ENCODE results near the gene SPEM3.

Gene SPEM3

GRCh38 chr17:7403977-7404736 lies 24.5 kb upstream of the SPEM3 start, which contains the start of gene TMEM256:
TMEM256 (minus strand) TSS chr17:7404097; CDS start chr17:7404084, 13 bp downstream.
- DNase-seq, result peak; percentile 95
- ATAC-seq, result peak; percentile 95

- DNase-seq (peak; percentile 73), ATAC-seq (peak; percentile 33)
Measured at GRCh38 chr17:7404737-7405349, 23.8 kb upstream of the SPEM3 start.

- ATAC-seq (no peak), DNase-seq (no peak)
Measured at GRCh38 chr17:7405350-7406234, 23.1 kb upstream of the SPEM3 start.

- no peak for DNase-seq
- ATAC-seq, result no peak
Measured at GRCh38 chr17:7406235-7406825, 22.3 kb upstream of the SPEM3 start.

GRCh38 chr17:7407082-7407481 lies 21.6 kb upstream of the SPEM3 start:
- no peak for ATAC-seq
- no peak for DNase-seq

GRCh38 chr17:7407485-7408251 lies 21.0 kb upstream of the SPEM3 start, which contains the start of gene NLGN2:
NLGN2 (plus strand) TSS chr17:7407845; CDS start chr17:7408256, 411 bp downstream.
- ATAC-seq (no peak), DNase-seq (no peak)

- DNase-seq, result peak; percentile 44
Measured at GRCh38 chr17:7408252-7408727, 20.4 kb upstream of the SPEM3 start.

GRCh38 chr17:7408863-7409262 lies 19.8 kb upstream of the SPEM3 start:
- ATAC-seq, result no peak
- DNase-seq, result no peak

More at GRCh38 chr17:7408252-7408727, 20.4 kb upstream of the SPEM3 start:
- ATAC-seq, result no peak

GRCh38 chr17:7409716-7410115 lies 18.9 kb upstream of the SPEM3 start:
- no peak for ATAC-seq
- DNase-seq, result no peak

- ATAC-seq (no peak), DNase-seq (no peak)
Measured at GRCh38 chr17:7410634-7411426, 17.8 kb upstream of the SPEM3 start.

- ATAC-seq, result no peak
- no peak for DNase-seq
Measured at GRCh38 chr17:7411427-7411750, 17.3 kb upstream of the SPEM3 start.

GRCh38 chr17:7413346-7413985 lies 15.2 kb upstream of the SPEM3 start:
- DNase-seq (no peak), ATAC-seq (no peak)

GRCh38 chr17:7414837-7415236 lies 13.8 kb upstream of the SPEM3 start:
- no peak for DNase-seq
- no peak for ATAC-seq

- no peak for DNase-seq
Measured at GRCh38 chr17:7415784-7416183, 12.9 kb upstream of the SPEM3 start.

GRCh38 chr17:7416323-7416722 lies 12.3 kb upstream of the SPEM3 start:
- no peak for DNase-seq
- ATAC-seq, result no peak

More at GRCh38 chr17:7415784-7416183, 12.9 kb upstream of the SPEM3 start:
- no peak for ATAC-seq

GRCh38 chr17:7417056-7417655 lies 11.5 kb upstream of the SPEM3 start:
- ATAC-seq, result no peak
- no peak for DNase-seq

- DNase-seq (no peak), ATAC-seq (no peak)
Measured at GRCh38 chr17:7418472-7419152, 10.0 kb upstream of the SPEM3 start.

GRCh38 chr17:7419819-7420610 lies 8.6 kb upstream of the SPEM3 start, which contains the start of gene SPEM1:
SPEM1 (plus strand) TSS chr17:7420324; CDS start chr17:7420385, 61 bp downstream.
- no peak for DNase-seq
- ATAC-seq, result no peak

Measured in stimulated activated naive CD8-positive, alpha-beta T cell treated with anti-CD3 and anti-CD28 coated beads, Interleukin-15, Interleukin-2, amounts not matched to agents 100 U/mL and 50 U/mL, for 24 hours (primary cell).